GM12892 (cell line): ENCODE results near the gene RNF213.

Experiments used
- POLR2A ChIP-seq: IDR thresholded peaks from 2 replicates; pipeline ENCODE4 v1.6.1; 2011; ENCODE audit warnings: low read depth, low read length, control low read depth
- POLR2AphosphoS5 ChIP-seq: IDR thresholded peaks from 2 replicates; pipeline ENCODE4 v1.6.1; 2011; ENCODE audit warnings: low read depth, low read length, control low read depth

DNA sequence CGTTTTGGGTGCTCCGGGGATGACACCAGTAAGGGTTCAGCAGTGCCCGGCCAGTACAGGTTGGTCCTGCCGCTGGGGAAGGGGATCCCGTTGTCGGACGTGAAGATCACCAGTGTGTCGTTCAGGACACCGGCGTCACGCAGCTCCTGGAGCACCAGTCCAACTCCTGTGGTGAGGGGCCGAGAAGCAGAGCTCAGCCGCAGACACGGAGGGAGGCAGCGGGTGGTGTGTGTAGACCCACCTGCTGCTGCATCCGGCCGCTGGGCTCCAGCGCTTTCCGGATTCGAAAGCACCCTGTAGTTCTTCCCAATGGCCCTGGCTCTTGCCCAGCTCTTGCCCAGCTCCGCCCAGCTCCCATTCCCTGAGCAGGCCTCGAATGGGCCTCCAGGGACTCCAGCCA lies 48.5 kb upstream of the RNF213 start:
- TF ChIP-seq POLR2A, result no peak
- TF ChIP-seq POLR2AphosphoS5, result no peak
